H1 (cell line): Measurements from ENCODE around the gene DNAL4. TPM values are rescaled to one million over a fixed set of nuclear protein-coding genes. Genes with fewer than 3 reads are reported as not detected.
A peak's percentile ranks its signal among the peaks of the same experiment; 100 is the strongest.

Experiments
- CTCF ChIA-PET: fragments of 300-600 bp; sonication (Branson Sonifier 250); formaldehyde crosslinking; loops from one replicate; lab custom pipeline; 2021; ENCODE audit not compliant: partially characterized antibody; lab: Charles Lee
- POLR2A ChIA-PET: fragments of 300-600 bp; sonication (Branson Sonifier 250); formaldehyde crosslinking; loops from one replicate; lab custom pipeline; 2021; ENCODE audit warnings: inconsistent platforms; ENCODE audit not compliant: partially characterized antibody; lab: Charles Lee
- DNase-seq, 2 experiments: peaks; one replicate each; pipeline versions ENCODE4 v3.0.0 to v3.0.0-alpha.2; 2010 to 2022; ENCODE audit warnings: low spot score in 2 of 2, low read depth in 1 of 2, mixed read lengths in 1 of 2
- FAIRE-seq: peaks from 2 replicates; lab custom pipeline; 2011; peaks lifted over from hg19 to GRCh38; lab: Jason Lieb, UNC
- H2AFZ ChIP-seq: 2 replicates; pipeline ENCODE4 v1.8.1; 2012; ENCODE audit warnings: low read length, inconsistent platforms
- H2AK5ac ChIP-seq: 2 replicates; pipeline ENCODE4 v1.6.1; 2013; ENCODE audit warnings: low read depth, low read length
- H2BK120ac ChIP-seq: replicated peaks from 2 replicates; pipeline ENCODE3; 2013; ENCODE audit warnings: low read depth, low read length, inconsistent platforms
- H2BK12ac ChIP-seq: 2 replicates; pipeline ENCODE4 v1.6.1; 2013; ENCODE audit warnings: low read depth, low read length
- H2BK15ac ChIP-seq: 2 replicates; pipeline ENCODE4 v1.6.1; 2013; ENCODE audit warnings: low read length
- H2BK20ac ChIP-seq: 2 replicates; pipeline ENCODE4 v1.6.1; 2013; ENCODE audit warnings: low read length
- H2BK5ac ChIP-seq: 2 replicates; pipeline ENCODE4 v1.6.1; 2013; ENCODE audit warnings: low read depth, low read length
- H3K14ac ChIP-seq: 2 replicates; pipeline ENCODE4 v1.6.1; 2013; ENCODE audit warnings: inconsistent platforms; ENCODE audit not compliant: insufficient read length
- H3K18ac ChIP-seq: 2 replicates; pipeline ENCODE4 v1.6.1; 2013; ENCODE audit warnings: low read length; ENCODE audit errors: extremely low read depth
- H3K23ac ChIP-seq: 2 replicates; pipeline ENCODE4 v1.6.1; 2013; ENCODE audit warnings: inconsistent platforms; ENCODE audit not compliant: insufficient read length
- H3K23me2 ChIP-seq: 2 replicates; pipeline ENCODE4 v1.6.1; 2013; ENCODE audit warnings: low read depth, low read length
- H3K27ac ChIP-seq: 2 replicates; pipeline ENCODE4 v1.6.1; 2011; ENCODE audit warnings: low read depth, low read length, inconsistent platforms
- H3K27me3 ChIP-seq, 4 experiments: replicated peaks in 1 of 4; 1 replicate in 1 of 4; 2 replicates in 3 of 4; pipeline versions ENCODE4 v1.6.1 to v1.8.1; 2011 to 2013; ENCODE audit warnings: low read length in 3 of 4, mild to moderate bottlenecking in 3 of 4, inconsistent platforms in 2 of 4, mixed read lengths in 2 of 4, moderate library complexity in 1 of 4; ENCODE audit not compliant: control insufficient read depth in 3 of 4, insufficient read depth in 3 of 4; ENCODE audit errors: extremely low read depth in 1 of 4
- H3K36me3 ChIP-seq, 4 experiments: 2 replicates each; pipeline versions ENCODE4 v1.6.1 to v1.8.1; 2011 to 2013; ENCODE audit warnings: mild to moderate bottlenecking in 4 of 4, low read length in 3 of 4, moderate library complexity in 2 of 4, control low read depth in 1 of 4, inconsistent platforms in 1 of 4; ENCODE audit not compliant: insufficient read depth in 4 of 4, control insufficient read depth in 2 of 4
- H3K4ac ChIP-seq: replicated peaks from 2 replicates; pipeline ENCODE3; 2013; ENCODE audit warnings: low read length, low read depth, mixed read lengths, inconsistent platforms; ENCODE audit not compliant: insufficient read length
- H3K4me1 ChIP-seq, 4 experiments: replicated peaks in 1 of 4; 1 replicate in 1 of 4; 2 replicates in 3 of 4; pipeline versions ENCODE4 v1.6.1 to v1.8.1; 2011 to 2013; ENCODE audit warnings: low read length in 3 of 4, inconsistent platforms in 2 of 4, mixed read lengths in 1 of 4; ENCODE audit not compliant: insufficient read depth in 4 of 4, control insufficient read depth in 3 of 4
- H3K4me2 ChIP-seq, 2 experiments: 2 replicates each; pipeline versions ENCODE4 v1.6.1 to v1.8.1; 2011 to 2013; ENCODE audit warnings: low read depth in 2 of 2, low read length in 2 of 2, control low read depth in 1 of 2, inconsistent platforms in 1 of 2, mild to moderate bottlenecking in 1 of 2; ENCODE audit not compliant: insufficient read depth in 1 of 2
- H3K4me3 ChIP-seq, 4 experiments: fragments of 200-600, 300-600 bp in 1 of 4; sonication (generic), shearing (Covaris generic), sonication (Bioruptor Twin) in 1 of 4; 2 replicates each; pipeline versions ENCODE4 v1.5.1 to v1.8.1; 2011 to 2016; ENCODE audit warnings: low read length in 4 of 4, low read depth in 3 of 4, control low read depth in 2 of 4, inconsistent platforms in 2 of 4, mild to moderate bottlenecking in 2 of 4, mixed read lengths in 1 of 4, moderate library complexity in 1 of 4; ENCODE audit not compliant: insufficient read depth in 2 of 4; ENCODE audit errors: extremely low read depth in 1 of 4
- H3K56ac ChIP-seq: replicated peaks from 2 replicates; pipeline ENCODE3; 2013; ENCODE audit warnings: low read depth, mild to moderate bottlenecking, mixed read lengths, low read length, inconsistent platforms; ENCODE audit not compliant: insufficient read length
- H3K79me1 ChIP-seq: 2 replicates; pipeline ENCODE4 v1.6.1; 2013; ENCODE audit warnings: low read depth, low read length, control low read depth
- H3K79me2 ChIP-seq, 2 experiments: 2 replicates each; pipeline versions ENCODE4 v1.6.1 to v1.8.1; 2012 to 2013; ENCODE audit warnings: low read length in 2 of 2, mild to moderate bottlenecking in 2 of 2, inconsistent platforms in 1 of 2; ENCODE audit not compliant: insufficient read depth in 2 of 2, control insufficient read depth in 1 of 2
- H3K9ac ChIP-seq, 4 experiments: replicated peaks in 1 of 4; 1 replicate in 1 of 4; 2 replicates in 3 of 4; pipeline versions ENCODE4 v1.6.1 to v1.8.1; 2011 to 2013; ENCODE audit warnings: low read depth in 3 of 4, low read length in 3 of 4, control low read depth in 2 of 4, mild to moderate bottlenecking in 2 of 4, moderate library complexity in 2 of 4, inconsistent platforms in 1 of 4; ENCODE audit errors: extremely low read depth in 1 of 4
- H3K9me3 ChIP-seq, 2 experiments: 2 replicates each; pipeline versions ENCODE4 v1.6.1 to v1.8.1; 2012 to 2013; ENCODE audit warnings: mild to moderate bottlenecking in 2 of 2, moderate library complexity in 2 of 2, control low read depth in 1 of 2, inconsistent platforms in 1 of 2, low read depth in 1 of 2, low read length in 1 of 2, mixed read lengths in 1 of 2; ENCODE audit not compliant: insufficient read depth in 2 of 2
- H4K20me1 ChIP-seq, 2 experiments: replicated peaks in 1 of 2; 2 replicates each; pipeline versions ENCODE3 to v1.8.1; 2011 to 2013; ENCODE audit warnings: inconsistent platforms in 2 of 2, low read length in 2 of 2, mild to moderate bottlenecking in 1 of 2; ENCODE audit not compliant: insufficient read depth in 2 of 2, control insufficient read depth in 1 of 2
- H4K5ac ChIP-seq: 2 replicates; pipeline ENCODE4 v1.6.1; 2013; ENCODE audit warnings: low read length, low read depth, mixed read lengths, inconsistent platforms; ENCODE audit not compliant: insufficient read length
- H4K8ac ChIP-seq: 2 replicates; pipeline ENCODE4 v1.8.0; 2013; ENCODE audit warnings: mild to moderate bottlenecking, moderate library complexity, low read length, inconsistent platforms; ENCODE audit not compliant: insufficient read depth; ENCODE audit errors: extremely low read depth
- H4K91ac ChIP-seq: replicated peaks from 2 replicates; pipeline ENCODE3; 2013; ENCODE audit warnings: low read length, mixed read lengths, inconsistent platforms; ENCODE audit not compliant: insufficient read length
- CREB1 ChIP-seq: IDR thresholded peaks from 2 replicates; pipeline ENCODE4 v1.6.1; 2012; ENCODE audit warnings: inconsistent platforms
- GTF2F1 ChIP-seq: IDR thresholded peaks from 2 replicates; pipeline ENCODE4 v1.6.1; 2012; ENCODE audit warnings: low read depth, low read length, improper control_type of control experiment, borderline replicate concordance
- HDAC2 ChIP-seq, 2 experiments: fragments of 300-600 bp in 1 of 2; sonication (generic) in 1 of 2; IDR thresholded peaks; 2 replicates each; pipeline ENCODE4 v1.6.1; 2011 to 2012; ENCODE audit warnings: low read depth in 2 of 2, low read length in 2 of 2, mild to moderate bottlenecking in 2 of 2, moderate library complexity in 2 of 2, borderline replicate concordance in 1 of 2, inconsistent platforms in 1 of 2
- PHF8 ChIP-seq: fragments of 200-600 bp; sonication (generic); conservative IDR thresholded peaks from 2 replicates; pipeline ENCODE4 v1.7.1; 2012; ENCODE audit warnings: low read depth, mild to moderate bottlenecking, inconsistent platforms, low read length, moderate library complexity
- RBBP5 ChIP-seq: IDR thresholded peaks from 2 replicates; pipeline ENCODE4 v1.7.1; 2012; ENCODE audit warnings: low read depth, mild to moderate bottlenecking, inconsistent platforms, low read length, moderate library complexity, borderline replicate concordance
- SIX5 ChIP-seq: IDR thresholded peaks from 2 replicates; pipeline ENCODE4 v1.6.1; 2011; ENCODE audit warnings: mild to moderate bottlenecking, low read depth, low read length
- SP1 ChIP-seq: IDR thresholded peaks from 2 replicates; pipeline ENCODE4 v1.6.1; 2011; ENCODE audit warnings: low read depth, low read length
- ZNF274 ChIP-seq: IDR thresholded peaks from 2 replicates; pipeline ENCODE4 v1.7.0; 2012; ENCODE audit warnings: low read length, borderline replicate concordance; ENCODE audit errors: extremely low read depth
- WGBS, 2 experiments: shearing (Covaris generic) in 1 of 2; methylation state at CpG; one replicate each; pipeline versions ENCODE4 v1.1.6 to v1.1.7; 2013 to 2015; ENCODE audit warnings: low lambda C conversion rate in 2 of 2, mixed read lengths in 2 of 2, inconsistent platforms in 1 of 2, low coverage in 1 of 2, missing lambda C conversion rate in 1 of 2; ENCODE audit not compliant: insufficient replicate concordance in 2 of 2, insufficient coverage in 1 of 2, insufficient read length in 1 of 2; ENCODE audit errors: extremely low coverage in 1 of 2, missing lambda C conversion rate in 1 of 2; 5-methylcytosine and 5-hydroxymethylcytosine counted together
- polyA plus RNA-seq, 7 experiments: library from polyadenylated mRNA; depleted of rRNA in 3 of 7; stranded (reverse) in 5 of 7; unstranded in 2 of 7; fragments of >200 nt in 5 of 7; fragments of 200-250 nt in 2 of 7; gene quantifications; 1 replicate in 5 of 7; 2 replicates in 1 of 7; 4 replicates in 1 of 7; pipeline versions ENCODE4 v1.2.1 to v1.2.3, GENCODE V29; 2011 to 2013; ENCODE audit warnings: missing spikeins in 2 of 7, mixed read lengths in 2 of 7
- total RNA-seq: library from RNA; stranded (reverse); fragmentation: NEBNext Ultra II Directional; extraction: Animal tissue kit (Norgen Biotek cat#: 25700); gene quantifications from 2 replicates; pipeline ENCODE4 v1.2.1, GENCODE V29; 2021
- TF ChIP-seq, protein P1 (sequence below): IDR thresholded peaks from 2 replicates; pipeline ENCODE4 v1.6.1; 2011; ENCODE audit warnings: low read depth, mild to moderate bottlenecking, low read length; ENCODE audit not compliant: insufficient read depth
- TF ChIP-seq, protein P2 (sequence below): IDR thresholded peaks from 2 replicates; pipeline ENCODE4 v1.6.1; 2012; ENCODE audit warnings: inconsistent platforms

DNAL4 gene
- total and polyA plus RNA-seq, 2 of the 8 experiments (the other 6 are each of a cell fraction or from before 2014, with no cell fraction given) = 8.8 to 14.0 TPM

DNA sequence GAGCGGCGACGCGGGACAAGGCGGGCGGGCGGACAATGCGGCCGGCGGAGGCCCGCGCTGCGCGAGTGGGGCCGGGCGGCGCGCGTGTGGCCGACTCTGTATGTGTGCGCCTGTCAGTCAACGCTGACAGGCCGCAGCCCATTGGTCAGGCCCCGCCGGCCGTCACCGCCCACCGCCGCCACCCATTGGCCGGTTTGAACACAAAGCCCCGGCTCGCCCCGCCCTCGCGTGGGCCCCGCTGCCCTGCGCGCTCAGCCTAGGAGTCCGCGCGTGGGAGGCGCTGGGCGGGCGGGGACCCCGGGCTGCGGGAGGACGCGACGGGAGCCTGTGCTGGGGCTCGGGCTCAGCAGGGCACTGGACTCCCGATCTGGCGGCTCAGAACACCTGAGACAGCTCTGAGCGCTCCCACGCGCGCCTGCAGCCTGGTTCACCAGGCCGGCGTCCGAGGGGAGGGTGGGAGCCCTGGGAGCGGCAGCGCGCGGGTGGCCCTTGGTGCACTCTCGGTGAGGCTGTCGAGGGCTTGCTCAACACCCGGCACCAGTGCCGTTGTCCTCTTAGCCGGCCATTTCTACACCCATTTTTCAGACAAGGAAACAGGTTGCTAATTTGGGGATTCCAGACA is 37.9 kb downstream of the DNAL4 start, which contains the start of gene SUN2:
SUN2 (minus strand) TSS at position 88 of the 622 bp plus-strand sequence. CDS start 3,370 bp downstream, outside the sequence.
- Histone ChIP-seq H3K79me1 (no peaks in the 10 kb centered on the region), H3K23me2 (peaks cover 17% of the 10 kb centered on the region; the same call in 1 of the 2 replicates), H3K36me3 (no peaks in the 10 kb centered on the region), H2BK12ac (no peak within 1 kb of the TSS; the same call in 1 of the 2 replicates), H4K8ac (peak within 1 kb of the TSS; percentile 72; the same call in 1 of the 2 replicates), H3K9ac (peak within 1 kb of the TSS in 2 of 4 experiments; percentile 15 to 74; a peak in 3 of 7 replicates), H2BK20ac (no peak within 1 kb of the TSS), H3K27ac (no peak within 1 kb of the TSS; the same call in 1 of the 2 replicates), H3K14ac (no peak within 1 kb of the TSS), H2AFZ (no peak within 1 kb of the TSS), H4K20me1 (no peaks in the 10 kb centered on the region), H3K18ac (peak within 1 kb of the TSS; percentile 71; the same call in 1 of the 2 replicates), H4K91ac (no peak within 1 kb of the TSS), H3K56ac (no peak within 1 kb of the TSS), H3K27me3 (peaks cover 0 to 7% (median 5%) of the 10 kb centered on the region in 4 experiments; a peak in 5 of 7 replicates), H4K5ac (no peak within 1 kb of the TSS), H3K9me3 (no peaks in the 10 kb centered on the region), H3K4me3 (peak within 1 kb of the TSS; percentile 57 to 81 (median 60)), H2BK15ac (0 out of 2 replicates have a peak within 1 kb of the TSS, but pooled peaks have one; percentile 19), H3K79me2 (no peaks in the 10 kb centered on the region), H3K4me2 (peak within 1 kb of the TSS; percentile 80 to 88), H3K4ac (no peak within 1 kb of the TSS), H2AK5ac (no peak within 1 kb of the TSS), H2BK5ac (no peak within 1 kb of the TSS), H2BK120ac (no peak within 1 kb of the TSS), H3K4me1 (peaks cover 4 to 16% (median 8%) of the 10 kb centered on the region in 4 experiments), H3K23ac (no peak within 1 kb of the TSS)
- DNase-seq = peak in 1 of 2 experiments; percentile 88
- ChIA-PET POLR2A (interaction anchor here (1.4 to 3.5 kb wide), 4 partner anchors 9 to 15 kb away, joined by 3 to 23 read pairs (median 8); no protein-coding TSS in a partner anchor), CTCF (interaction anchor here (0.6 to 6.0 kb wide), 5 partner anchors 10 to 431 kb away, joined by 3 to 44 read pairs (median 3); no protein-coding TSS in a partner anchor)
- no peak for FAIRE-seq
- WGBS, 2 experiments = 2% methylated on average over 17 of the region's 68 CpGs; no CpG with 5 or more reads in 1 of the 2 experiments
- TF ChIP-seq PHF8 (peak; percentile 44; the same call in 1 of the 2 replicates), GTF2F1 (no peak), HDAC2 (IDR thresholded peaks at IDR 0.05; ENCODE audit: borderline replicate concordance in 1 of 2, low read depth in 2 of 2, low read length in 2 of 2) (0 out of 4 replicates have a peak, but pooled peaks of 1 of the 2 experiments have one; percentile 27), SP1 (peak; percentile 57; the same call in 1 of the 2 replicates), RBBP5 (no peak), ZNF274 (no peak), SIX5 (no peak), CREB1 (peak; percentile 43; the same call in 1 of the 2 replicates)
- TF ChIP-seq, protein P1, sequence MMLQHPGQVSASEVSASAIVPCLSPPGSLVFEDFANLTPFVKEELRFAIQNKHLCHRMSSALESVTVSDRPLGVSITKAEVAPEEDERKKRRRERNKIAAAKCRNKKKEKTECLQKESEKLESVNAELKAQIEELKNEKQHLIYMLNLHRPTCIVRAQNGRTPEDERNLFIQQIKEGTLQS = no peak
- TF ChIP-seq, protein P2, sequence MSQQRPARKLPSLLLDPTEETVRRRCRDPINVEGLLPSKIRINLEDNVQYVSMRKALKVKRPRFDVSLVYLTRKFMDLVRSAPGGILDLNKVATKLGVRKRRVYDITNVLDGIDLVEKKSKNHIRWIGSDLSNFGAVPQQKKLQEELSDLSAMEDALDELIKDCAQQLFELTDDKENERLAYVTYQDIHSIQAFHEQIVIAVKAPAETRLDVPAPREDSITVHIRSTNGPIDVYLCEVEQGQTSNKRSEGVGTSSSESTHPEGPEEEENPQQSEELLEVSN = no peak
